PFSK-1 (cell line): Measurements from ENCODE around the gene LAMA3.

Experiments used
- FOXP2 ChIP-seq: optimal IDR thresholded peaks from 2 replicates; pipeline ENCODE3; 2011; ENCODE audit warnings: borderline replicate concordance, control low read depth, inconsistent platforms; ENCODE audit not compliant: insufficient read depth; ENCODE audit errors: extremely low read length, extremely low read depth
- POLR2AphosphoS5 ChIP-seq: IDR thresholded peaks from 2 replicates; pipeline ENCODE4 v1.6.1; 2012; ENCODE audit warnings: low read depth, mild to moderate bottlenecking, control low read depth, low read length, moderate library complexity
- REST ChIP-seq, 2 experiments: IDR thresholded peaks; 2 replicates each; pipeline versions ENCODE4 v1.6.1 to v1.8.0; 2011 to 2012; ENCODE audit warnings: low read depth in 2 of 2, low read length in 2 of 2, control low read depth in 1 of 2, inconsistent platforms in 1 of 2, mild to moderate bottlenecking in 1 of 2, moderate library complexity in 1 of 2; ENCODE audit not compliant: insufficient read depth in 1 of 2
- SIN3A ChIP-seq: IDR thresholded peaks from 2 replicates; pipeline ENCODE4 v1.6.1; 2012; ENCODE audit warnings: mild to moderate bottlenecking, low read length, moderate library complexity, borderline replicate concordance; ENCODE audit not compliant: insufficient read depth
- TAF1 ChIP-seq: IDR thresholded peaks from 2 replicates; pipeline ENCODE4 v1.6.1; 2012; ENCODE audit warnings: low read length, control low read depth, borderline replicate concordance; ENCODE audit not compliant: insufficient read depth

LAMA3 gene

DNA sequence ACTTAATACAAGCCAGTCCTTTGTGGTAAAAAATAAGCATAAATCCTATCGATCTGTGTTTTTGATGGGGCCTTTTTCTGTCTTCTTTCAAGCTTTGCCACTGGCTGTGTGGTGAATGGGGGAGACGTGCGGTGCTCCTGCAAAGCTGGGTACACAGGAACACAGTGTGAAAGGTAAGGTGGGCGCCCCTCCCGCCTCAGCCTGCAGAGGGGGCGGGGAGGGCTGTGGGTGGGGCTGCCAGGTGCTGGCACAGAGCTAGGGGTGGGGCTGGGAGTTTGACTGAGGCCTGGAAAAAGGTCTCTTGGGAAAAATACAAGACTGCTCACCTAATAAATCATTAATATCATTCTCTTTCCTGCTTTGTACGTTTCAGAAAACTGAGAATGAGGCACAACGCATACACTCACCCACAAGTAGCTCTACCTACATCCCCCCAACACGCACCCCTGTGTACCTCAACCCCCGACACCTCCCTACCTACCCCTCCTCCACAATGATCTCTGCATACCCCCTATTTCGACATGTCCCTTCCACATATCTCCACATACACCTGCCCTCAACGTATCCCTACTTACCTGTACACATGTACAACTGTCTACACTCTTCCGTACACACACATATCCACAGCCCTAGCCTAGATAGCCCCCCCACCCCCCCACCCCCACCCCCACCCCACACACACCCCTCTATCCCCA, 195.6 kb downstream of the LAMA3 start:
- TF ChIP-seq SIN3A (no peak), POLR2AphosphoS5 (no peak), TAF1 (no peak), FOXP2 (no peak), REST (IDR thresholded peaks at IDR 0.05; ENCODE audit: insufficient read depth in 1 of 2, low read depth in 2 of 2, low read length in 2 of 2) (no peak)

DNA sequence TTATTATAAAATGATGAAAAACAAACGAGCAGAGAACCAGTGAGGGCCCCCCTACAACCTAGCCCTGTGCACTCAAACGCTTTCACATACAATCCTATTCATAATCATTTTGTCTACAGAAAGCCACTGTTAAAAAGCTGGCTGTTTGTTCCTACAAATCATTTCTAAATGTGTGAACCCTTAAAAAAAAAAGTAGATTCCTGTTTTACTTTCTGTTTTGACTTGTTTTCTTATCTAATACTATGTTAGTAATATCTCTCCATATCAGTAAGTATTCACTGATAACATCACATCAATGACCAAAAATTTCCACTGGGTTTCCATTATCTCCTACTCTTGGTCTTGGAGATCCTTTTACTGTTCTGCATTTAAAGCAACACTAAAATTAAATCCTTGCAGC, 196.5 kb downstream of the LAMA3 start:
- TF ChIP-seq TAF1 (no peak), POLR2AphosphoS5 (no peak), REST (IDR thresholded peaks at IDR 0.05; ENCODE audit: insufficient read depth in 1 of 2, low read depth in 2 of 2, low read length in 2 of 2) (no peak)

DNA sequence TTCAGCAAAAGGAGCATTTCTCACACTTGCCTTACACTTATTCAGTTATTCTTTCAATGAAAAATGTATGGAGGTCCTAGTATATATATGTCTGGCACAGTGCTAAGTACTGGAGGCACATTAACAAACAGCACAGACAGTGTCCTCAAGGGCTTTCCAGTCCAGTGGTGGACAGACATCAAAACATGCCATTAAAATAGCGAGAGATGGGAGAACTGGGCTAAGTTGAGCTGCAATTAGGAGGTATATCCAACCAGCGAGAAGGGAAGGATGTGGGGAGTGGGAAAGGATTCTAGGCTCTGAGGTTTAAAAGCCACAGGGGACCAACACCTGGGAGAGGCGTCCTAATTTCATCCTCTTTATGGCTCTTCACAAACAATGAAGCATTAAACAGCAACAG, 197.8 kb downstream of the LAMA3 start:
- no peak for TF ChIP-seq REST (IDR thresholded peaks at IDR 0.05; ENCODE audit: insufficient read depth in 1 of 2, low read depth in 2 of 2, low read length in 2 of 2)
- TF ChIP-seq SIN3A, result no peak
- TF ChIP-seq POLR2AphosphoS5, result no peak
- no peak for TF ChIP-seq FOXP2
- no peak for TF ChIP-seq TAF1

- no peak for TF ChIP-seq TAF1
- no peak for TF ChIP-seq SIN3A
- no peak for TF ChIP-seq REST (IDR thresholded peaks at IDR 0.05; ENCODE audit: insufficient read depth in 1 of 2, low read depth in 2 of 2, low read length in 2 of 2)
- TF ChIP-seq FOXP2, result no peak
- no peak for TF ChIP-seq POLR2AphosphoS5
These were observed 198.2 kb downstream of the LAMA3 start for GRCh38 chr18:23887493-23887892.

DNA sequence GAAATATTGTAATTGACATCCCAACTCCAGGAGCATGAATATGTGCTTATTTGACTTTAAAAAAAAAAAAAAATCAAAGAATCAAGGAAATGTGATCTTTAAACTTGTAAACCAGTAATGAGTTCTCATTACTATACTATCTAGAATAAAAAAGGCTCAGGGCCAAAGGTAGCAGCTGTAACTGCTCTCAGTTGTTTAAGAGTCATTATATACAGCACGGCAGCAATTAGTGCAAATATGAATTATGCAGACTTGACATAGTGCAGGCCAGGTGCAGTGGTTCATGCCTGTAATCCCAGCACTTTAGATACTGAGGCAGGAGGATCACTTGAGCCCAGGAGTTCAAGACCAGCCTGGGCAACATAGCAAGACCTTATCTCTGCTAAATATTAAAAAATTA, 199.6 kb downstream of the LAMA3 start:
- TF ChIP-seq REST (IDR thresholded peaks at IDR 0.05; ENCODE audit: insufficient read depth in 1 of 2, low read depth in 2 of 2, low read length in 2 of 2) (no peak), SIN3A (no peak), TAF1 (no peak), POLR2AphosphoS5 (no peak), FOXP2 (no peak)
